ENCODE measurements around the gene STEAP3.

The STEAP3 gene

GRCh38 chr2:119289642-119290041 lies 66.0 kb downstream of the STEAP3 start:
- in situ Hi-C loops (cut with MboI; ENCODE audit: low pct_unique_long_range_greater_than_20kb, low sequenced_read_pairs, unreplicated experiment): loop anchor here (25.0 kb wide), 1 partner anchor 402 kb away; no protein-coding TSS in a partner anchor
- no peak for DNase-seq (ENCODE audit: low spot score)
- no peak for TF ChIP-seq CTCF (IDR thresholded peaks at IDR 0.05; ENCODE audit: extremely low read depth, insufficient read depth, missing control alignments)

- in situ Hi-C loops (cut with MboI; ENCODE audit: low pct_unique_long_range_greater_than_20kb, low sequenced_read_pairs, unreplicated experiment): loop anchor here (25.0 kb wide), 1 partner anchor 404 kb away; no protein-coding TSS in a partner anchor
- peak; percentile 80 for DNase-seq (ENCODE audit: low spot score)
- TF ChIP-seq CTCF (IDR thresholded peaks at IDR 0.05; ENCODE audit: extremely low read depth, insufficient read depth, missing control alignments): peak; percentile 80
Measured at GRCh38 chr2:119290859-119291587, 67.4 kb downstream of the STEAP3 start.

GRCh38 chr2:119291588-119292167 lies 68.0 kb downstream of the STEAP3 start:
- DNase-seq (ENCODE audit: low spot score): no peak
- no peak for TF ChIP-seq CTCF (IDR thresholded peaks at IDR 0.05; ENCODE audit: extremely low read depth, insufficient read depth, missing control alignments)
- in situ Hi-C loops (cut with MboI; ENCODE audit: low pct_unique_long_range_greater_than_20kb, low sequenced_read_pairs, unreplicated experiment): loop anchor here (25.0 kb wide), 1 partner anchor 404 kb away; no protein-coding TSS in a partner anchor

- DNase-seq (ENCODE audit: low spot score): no peak
- in situ Hi-C loops (cut with MboI; ENCODE audit: low pct_unique_long_range_greater_than_20kb, low sequenced_read_pairs, unreplicated experiment): loop anchor here (25.0 kb wide), 1 partner anchor 405 kb away; no protein-coding TSS in a partner anchor
- no peak for TF ChIP-seq CTCF (IDR thresholded peaks at IDR 0.05; ENCODE audit: extremely low read depth, insufficient read depth, missing control alignments)
Measured at GRCh38 chr2:119292226-119292625, 68.6 kb downstream of the STEAP3 start.

GRCh38 chr2:119293254-119293653 lies 69.6 kb downstream of the STEAP3 start:
- no peak for DNase-seq (ENCODE audit: low spot score)
- TF ChIP-seq CTCF (IDR thresholded peaks at IDR 0.05; ENCODE audit: extremely low read depth, insufficient read depth, missing control alignments): no peak
- in situ Hi-C loops (cut with MboI; ENCODE audit: low pct_unique_long_range_greater_than_20kb, low sequenced_read_pairs, unreplicated experiment): loop anchor here (25.0 kb wide), 1 partner anchor 406 kb away; no protein-coding TSS in a partner anchor

- in situ Hi-C loops (cut with MboI; ENCODE audit: low pct_unique_long_range_greater_than_20kb, low sequenced_read_pairs, unreplicated experiment): loop anchor here (25.0 kb wide), 1 partner anchor 407 kb away; no protein-coding TSS in a partner anchor
- DNase-seq (ENCODE audit: low spot score): no peak
- no peak for TF ChIP-seq CTCF (IDR thresholded peaks at IDR 0.05; ENCODE audit: extremely low read depth, insufficient read depth, missing control alignments)
Measured at GRCh38 chr2:119293900-119294299, 70.3 kb downstream of the STEAP3 start.

All from GM13977 (cell line).